IPS DF 6.9 (cell line): ENCODE results near the gene RHOBTB3.
"Not testable (repeated sequence)": the region's sequence is repeated elsewhere in the genome, so short reads cannot be mapped to it uniquely, and the experiment has no call there.

Experiments used
- DNase-seq: peaks from one replicate; pipeline ENCODE4 v3.0.0-alpha.2; 2013; ENCODE audit warnings: low read depth, low spot score
- H3K27ac ChIP-seq: one replicate; pipeline ENCODE4 v1.5.1; 2013; ENCODE audit warnings: low read length, control low read depth
- H3K27me3 ChIP-seq: 2 replicates; pipeline ENCODE4 v1.6.1; 2013; ENCODE audit warnings: mild to moderate bottlenecking, low read length; ENCODE audit not compliant: control insufficient read depth, insufficient read depth
- H3K36me3 ChIP-seq: 2 replicates; pipeline ENCODE4 v1.6.1; 2013; ENCODE audit warnings: low read length; ENCODE audit not compliant: control insufficient read depth, insufficient read depth
- H3K4me1 ChIP-seq: 2 replicates; pipeline ENCODE4 v1.6.1; 2013; ENCODE audit warnings: low read length; ENCODE audit not compliant: control insufficient read depth, insufficient read depth
- H3K4me3 ChIP-seq: 2 replicates; pipeline ENCODE4 v1.5.1; 2013; ENCODE audit warnings: mild to moderate bottlenecking, low read length
- H3K9me3 ChIP-seq: 2 replicates; pipeline ENCODE4 v1.6.1; 2013; ENCODE audit warnings: low read length, inconsistent platforms; ENCODE audit not compliant: control insufficient read depth, insufficient read depth
- WGBS: extraction: QIAGEN DNeasy Blood & Tissue Kit; methylation state at CpG from one replicate; pipeline ENCODE4 v1.1.7; 2013; ENCODE audit warnings: mixed read lengths, missing lambda C conversion rate; ENCODE audit not compliant: insufficient read length, insufficient coverage; 5-methylcytosine and 5-hydroxymethylcytosine counted together

Gene RHOBTB3

GRCh38 chr5:95812074-95812471 is 80.9 kb downstream of the RHOBTB3 start:
- H3K27ac ChIP-seq: no peak overlapping the region

DNA sequence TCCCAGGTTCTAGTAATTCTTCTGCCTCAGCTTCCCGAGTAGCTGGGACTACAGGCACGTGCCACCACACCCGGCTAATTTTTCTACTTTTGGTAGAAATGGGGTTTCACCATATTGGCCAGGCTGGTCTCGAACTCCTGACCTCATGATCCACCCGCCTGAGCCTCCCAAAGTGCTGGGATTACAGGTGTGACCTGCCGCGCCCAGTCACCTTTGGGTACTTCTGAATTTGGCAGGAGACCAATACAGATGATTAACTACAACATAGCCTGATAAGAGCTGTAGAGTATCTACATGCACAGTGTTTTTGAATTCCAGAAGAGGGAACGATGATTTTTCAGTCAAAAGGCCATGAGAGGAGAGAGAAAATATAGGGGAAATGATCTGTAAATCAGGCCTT is 81.9 kb downstream of the RHOBTB3 start:
- not testable (repeated sequence) for H3K4me3 ChIP-seq, H3K27ac ChIP-seq, H3K9me3 ChIP-seq, H3K36me3 ChIP-seq, H3K27me3 ChIP-seq, DNase-seq, H3K4me1 ChIP-seq
- WGBS: no CpG with 5 or more reads among the region's 8 CpGs

More at GRCh38 chr5:95812074-95812471, 80.9 kb downstream of the RHOBTB3 start:
- Histone ChIP-seq H3K4me1 (peaks cover 3% of the 10 kb centered on the region), H3K27me3 (no peaks in the 10 kb centered on the region), H3K4me3 (no peak overlapping the region), H3K36me3 (no peaks in the 10 kb centered on the region), H3K9me3 (no peaks in the 10 kb centered on the region)
- no peak for DNase-seq
- no CpG with 5 or more reads among the region's 6 CpGs for WGBS

DNA sequence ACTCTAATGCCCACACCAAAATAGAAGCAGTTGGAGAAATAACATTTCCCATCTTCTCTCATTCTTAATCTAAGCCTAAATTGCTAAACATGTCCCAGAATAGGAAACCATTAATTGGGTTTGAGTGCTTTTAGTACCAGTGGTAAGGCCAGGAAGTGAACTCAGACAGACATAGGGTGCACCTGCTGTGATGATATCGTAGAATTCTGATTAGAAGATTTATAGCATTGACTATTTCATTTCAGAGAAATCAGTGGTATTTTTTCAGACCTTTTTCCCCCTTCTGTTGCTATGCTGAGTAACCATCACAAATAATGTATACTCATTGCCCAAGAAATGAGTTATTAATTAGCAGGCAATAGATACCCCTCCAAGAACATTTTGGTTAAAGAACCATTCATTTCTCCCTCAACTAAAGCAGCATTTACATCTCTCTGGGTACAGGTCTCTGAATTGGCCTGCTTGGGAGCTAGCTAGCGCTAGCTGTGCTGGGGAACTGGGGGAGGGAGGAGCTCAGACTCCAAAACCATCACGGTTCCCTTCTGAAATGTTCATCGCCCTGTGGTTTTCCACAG is 84.1 kb downstream of the RHOBTB3 start:
- no peak for DNase-seq
- no peaks in the 10 kb centered on the region; the same call in 1 of the 2 replicates for H3K4me1 ChIP-seq
- no CpG with 5 or more reads among the region's 4 CpGs for WGBS
- H3K4me3 ChIP-seq: no peak overlapping the region
- no peaks in the 10 kb centered on the region for H3K9me3 ChIP-seq
- no peak overlapping the region for H3K27ac ChIP-seq
- no peaks in the 10 kb centered on the region for H3K36me3 ChIP-seq
- no peaks in the 10 kb centered on the region for H3K27me3 ChIP-seq

DNA sequence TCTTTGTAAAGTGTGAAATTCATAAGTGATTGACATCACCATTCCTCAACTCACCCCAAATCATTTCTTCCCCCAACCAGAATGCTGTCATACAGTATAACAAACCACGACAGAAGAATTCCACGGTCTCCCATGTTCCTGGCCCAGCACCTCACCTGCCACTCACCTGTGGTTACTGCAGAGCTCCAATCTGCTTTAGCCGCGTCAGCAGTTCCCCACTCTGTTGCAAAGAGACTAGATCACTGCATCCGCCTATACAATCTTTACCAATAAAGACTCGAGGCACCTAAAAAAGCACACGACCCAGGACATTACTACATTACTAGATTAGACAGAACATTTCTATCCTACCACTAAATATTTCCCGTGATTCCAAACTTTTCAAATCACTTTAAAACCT is 85.2 kb downstream of the RHOBTB3 start:
- Histone ChIP-seq H3K9me3 (no peaks in the 10 kb centered on the region), H3K27ac (no peak overlapping the region), H3K36me3 (no peaks in the 10 kb centered on the region), H3K4me1 (no peaks in the 10 kb centered on the region; the same call in 1 of the 2 replicates), H3K4me3 (no peak overlapping the region), H3K27me3 (no peaks in the 10 kb centered on the region)
- no peak for DNase-seq
- WGBS: 100% methylated on average over 1 of the region's 8 CpGs

- H3K36me3 ChIP-seq: no peaks in the 10 kb centered on the region
- no peak overlapping the region for H3K27ac ChIP-seq
- no peak for DNase-seq
- no peaks in the 10 kb centered on the region; the same call in 1 of the 2 replicates for H3K4me1 ChIP-seq
- H3K9me3 ChIP-seq: no peaks in the 10 kb centered on the region
- H3K27me3 ChIP-seq: no peaks in the 10 kb centered on the region
- no CpG with 5 or more reads among the region's 4 CpGs for WGBS
- no peak overlapping the region for H3K4me3 ChIP-seq
Measured at GRCh38 chr5:95816776-95817175, 85.6 kb downstream of the RHOBTB3 start.

DNA sequence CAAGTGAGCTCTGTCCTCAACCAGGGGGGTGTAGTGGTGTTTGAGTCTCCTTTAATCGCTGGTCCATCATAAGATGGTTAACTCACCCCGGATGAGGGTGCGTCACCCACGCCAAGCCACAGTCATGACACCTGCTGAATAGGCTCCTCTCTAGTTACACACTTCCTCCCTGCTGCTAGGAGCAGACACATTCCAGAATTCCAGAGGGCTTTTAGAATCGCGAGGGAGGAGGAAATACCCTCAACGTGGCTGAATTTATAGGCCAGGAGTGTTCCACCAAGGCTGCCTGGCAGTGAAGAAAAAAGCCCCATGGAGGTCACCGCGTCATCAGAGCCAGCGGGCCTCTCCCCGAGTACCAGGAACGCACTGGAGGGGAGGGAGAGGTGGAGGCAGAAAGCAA is 86.3 kb downstream of the RHOBTB3 start:
- no peak overlapping the region for H3K4me3 ChIP-seq
- WGBS: no CpG with 5 or more reads among the region's 12 CpGs

DNA sequence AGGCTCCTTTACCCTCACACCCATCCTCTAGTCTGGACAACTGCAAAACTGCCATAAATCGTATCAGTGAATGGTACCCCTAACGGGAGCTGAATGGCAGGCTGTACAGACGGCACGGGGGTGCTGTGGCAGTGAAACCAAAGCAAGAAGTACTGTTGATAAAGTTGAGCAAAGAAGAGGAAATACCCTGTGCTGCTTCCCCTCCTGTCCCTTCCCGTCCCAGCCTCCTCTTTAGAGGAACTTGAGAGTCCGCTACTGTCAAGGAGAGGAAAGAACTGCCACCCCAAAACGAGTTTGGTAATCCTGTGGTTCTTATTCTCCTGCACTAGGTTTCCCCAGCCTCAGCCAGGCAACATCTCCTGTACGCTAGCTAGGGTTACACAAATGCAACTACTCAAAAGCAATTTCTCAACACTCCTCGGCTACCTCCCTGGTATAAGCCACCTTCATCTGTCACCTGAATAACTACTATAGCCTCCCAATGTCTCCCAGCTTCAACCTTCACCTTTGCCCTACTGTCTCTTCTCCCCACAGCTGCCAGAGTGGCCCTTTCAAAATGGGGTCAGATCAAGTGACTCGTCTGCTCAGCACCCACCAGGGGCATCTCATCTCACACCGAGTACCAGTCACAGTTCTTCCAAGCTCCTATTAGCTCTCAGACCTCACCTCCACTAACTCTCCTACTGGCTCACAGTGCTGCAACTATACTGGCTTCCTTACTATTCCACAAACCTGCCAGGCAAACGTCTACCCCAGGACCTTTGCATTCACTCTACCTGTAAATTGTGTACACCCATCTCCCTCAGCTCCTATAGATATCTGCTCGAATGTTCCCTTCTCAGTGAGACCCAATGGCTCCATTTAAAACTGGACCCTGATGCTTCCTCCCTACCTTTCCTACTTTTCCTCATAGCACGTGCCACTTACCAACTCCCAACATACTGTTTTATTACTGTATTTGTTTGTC is 87.3 kb downstream of the RHOBTB3 start:
- no peak for DNase-seq
- no CpG with 5 or more reads among the region's 14 CpGs for WGBS

More for the DNA sequence above, 86.3 kb downstream of the RHOBTB3 start:
- no peaks in the 10 kb centered on the region for H3K36me3 ChIP-seq
- no peaks in the 10 kb centered on the region for H3K4me1 ChIP-seq
- H3K9me3 ChIP-seq: no peaks in the 10 kb centered on the region
- no peak overlapping the region for H3K27ac ChIP-seq
- DNase-seq: no peak
- no peaks in the 10 kb centered on the region for H3K27me3 ChIP-seq

DNA sequence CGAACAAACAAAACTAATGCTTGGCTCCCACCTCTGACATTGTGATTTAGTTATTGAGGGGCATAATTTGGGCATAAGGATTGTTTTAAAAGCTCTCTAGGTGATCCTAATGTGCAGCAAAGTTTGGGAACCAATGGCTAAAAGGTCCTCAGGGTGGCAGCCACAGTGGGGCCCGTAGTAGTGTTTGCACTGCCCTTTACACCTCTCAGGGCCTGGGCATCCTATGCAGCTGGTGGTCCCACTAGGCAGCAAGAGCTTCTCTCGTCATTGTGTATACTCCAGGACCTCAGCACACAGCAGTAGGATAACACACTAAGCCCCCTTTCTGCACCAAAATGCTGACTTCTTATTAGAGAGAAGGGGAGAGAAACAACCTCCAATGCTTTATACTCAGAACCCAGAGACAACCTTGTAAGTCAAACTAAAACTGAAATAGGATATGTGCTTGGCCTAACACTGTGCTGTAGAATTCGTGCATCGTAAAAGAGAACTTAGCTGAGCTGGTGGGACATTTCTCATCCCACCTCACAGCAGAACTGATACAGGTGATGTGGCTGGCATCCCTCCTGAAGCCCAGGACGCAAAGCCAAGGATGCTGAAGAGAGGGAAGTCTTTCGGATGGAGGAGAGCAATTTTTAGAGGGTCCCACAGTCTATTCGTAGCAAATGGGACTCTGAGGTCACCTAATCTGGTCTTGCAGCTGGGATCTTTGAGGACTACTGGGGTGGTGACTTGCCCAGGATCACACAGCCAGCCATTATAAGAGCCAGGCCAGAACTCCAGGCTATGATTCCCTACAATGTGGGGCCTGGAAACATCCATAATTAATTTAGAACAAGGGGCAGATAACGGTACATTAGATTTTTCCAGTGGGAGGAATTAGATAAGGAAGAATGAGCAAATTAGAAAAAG is 90.2 kb downstream of the RHOBTB3 start:
- H3K36me3 ChIP-seq: no peaks in the 10 kb centered on the region
- no CpG with 5 or more reads among the region's 9 CpGs for WGBS
- no peak for DNase-seq
- H3K27ac ChIP-seq: no peak overlapping the region
- peak overlapping the region; percentile 63; the same call in 1 of the 2 replicates for H3K4me3 ChIP-seq
- no peaks in the 10 kb centered on the region for H3K27me3 ChIP-seq
- H3K9me3 ChIP-seq: no peaks in the 10 kb centered on the region
- peaks cover 3% of the 10 kb centered on the region for H3K4me1 ChIP-seq

More for the DNA sequence above, 87.3 kb downstream of the RHOBTB3 start:
- no peak overlapping the region for H3K4me3 ChIP-seq
- H3K36me3 ChIP-seq: no peaks in the 10 kb centered on the region
- H3K27ac ChIP-seq: no peak overlapping the region
- H3K4me1 ChIP-seq: 0 out of 2 replicates have a peak, but pooled peaks cover 2% of the 10 kb centered on the region
- no peaks in the 10 kb centered on the region for H3K27me3 ChIP-seq
- no peaks in the 10 kb centered on the region for H3K9me3 ChIP-seq

GRCh38 chr5:95822043-95822541 is 91.0 kb downstream of the RHOBTB3 start:
- Histone ChIP-seq H3K4me3 (peak overlapping the region; percentile 63; the same call in 1 of the 2 replicates), H3K27me3 (no peaks in the 10 kb centered on the region), H3K36me3 (no peaks in the 10 kb centered on the region), H3K4me1 (peaks cover 3% of the 10 kb centered on the region), H3K27ac (no peak overlapping the region), H3K9me3 (no peaks in the 10 kb centered on the region)
- no peak for DNase-seq
- WGBS: no CpG with 5 or more reads among the region's 19 CpGs
